CD1c-positive myeloid dendritic cell (primary cell): ENCODE data around the gene ZNF157.
A peak's percentile ranks its signal among the peaks of the same experiment; 100 is the strongest.
"Not testable (repeated sequence)": the region's sequence is repeated elsewhere in the genome, so short reads cannot be mapped to it uniquely, and the experiment has no call there.

Experiments used
- DNase-seq: peaks from one replicate; pipeline ENCODE4 v3.0.0-alpha.2; 2016; ENCODE audit errors: extremely low spot score

Gene ZNF157

GRCh38 chrX:47370278-47370677, at the start of gene ZNF157:
ZNF157 (plus strand) TSS chrX:47370578; CDS start chrX:47370669, 91 bp downstream.
- no peak for DNase-seq

- no peak for DNase-seq
Observed at GRCh38 chrX:47321386-47321785, 49.0 kb upstream of the ZNF157 start.

- DNase-seq, result no peak
Observed at GRCh38 chrX:47321823-47322371, 48.5 kb upstream of the ZNF157 start.

DNA sequence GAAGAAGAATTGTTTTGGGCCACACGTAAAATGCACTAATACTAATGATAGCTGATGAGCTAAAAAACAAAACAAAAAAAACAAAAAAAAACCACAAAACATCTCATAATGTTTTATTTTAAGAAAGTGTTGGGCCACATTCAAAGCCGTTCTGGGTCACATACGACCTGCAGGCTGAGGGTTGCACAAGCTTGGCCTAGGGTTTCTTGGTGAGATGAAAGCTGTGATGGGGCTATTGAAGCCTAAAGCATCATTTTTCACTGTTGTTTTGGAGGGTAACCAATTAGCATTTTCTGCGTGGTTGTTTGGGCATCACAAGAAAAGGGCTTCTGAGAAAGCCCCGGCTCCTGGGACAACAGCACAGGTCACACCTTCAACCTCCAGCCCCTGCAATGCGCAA, 42.5 kb upstream of the ZNF157 start:
- DNase-seq, result no peak

- not testable (repeated sequence) for DNase-seq
Observed at GRCh38 chrX:47332729-47333128, 37.6 kb upstream of the ZNF157 start.

DNA sequence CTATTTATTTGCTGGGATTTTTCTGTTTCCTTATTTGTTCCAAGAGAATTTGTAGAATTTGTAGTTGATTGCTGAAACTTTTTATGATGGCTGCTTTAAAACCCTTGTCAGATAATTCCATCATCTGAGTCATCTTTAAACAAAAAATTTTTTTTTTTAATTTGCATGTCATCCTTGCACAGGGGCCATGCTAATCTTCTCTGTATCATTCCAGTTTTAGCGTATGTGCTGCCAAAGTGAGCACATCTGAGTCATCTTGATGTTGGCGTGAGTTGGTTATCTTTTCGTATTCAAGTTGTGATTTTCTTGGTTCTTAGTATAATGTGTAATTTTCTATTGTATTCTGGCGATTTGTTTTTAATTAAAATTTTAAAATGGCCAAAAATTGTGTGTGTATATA, 18.7 kb upstream of the ZNF157 start:
- no peak for DNase-seq

- peak; percentile 7 for DNase-seq
Observed at GRCh38 chrX:47358387-47359065, 11.9 kb upstream of the ZNF157 start.

- DNase-seq, result no peak
Observed at GRCh38 chrX:47360423-47361179, 9.8 kb upstream of the ZNF157 start.

DNA sequence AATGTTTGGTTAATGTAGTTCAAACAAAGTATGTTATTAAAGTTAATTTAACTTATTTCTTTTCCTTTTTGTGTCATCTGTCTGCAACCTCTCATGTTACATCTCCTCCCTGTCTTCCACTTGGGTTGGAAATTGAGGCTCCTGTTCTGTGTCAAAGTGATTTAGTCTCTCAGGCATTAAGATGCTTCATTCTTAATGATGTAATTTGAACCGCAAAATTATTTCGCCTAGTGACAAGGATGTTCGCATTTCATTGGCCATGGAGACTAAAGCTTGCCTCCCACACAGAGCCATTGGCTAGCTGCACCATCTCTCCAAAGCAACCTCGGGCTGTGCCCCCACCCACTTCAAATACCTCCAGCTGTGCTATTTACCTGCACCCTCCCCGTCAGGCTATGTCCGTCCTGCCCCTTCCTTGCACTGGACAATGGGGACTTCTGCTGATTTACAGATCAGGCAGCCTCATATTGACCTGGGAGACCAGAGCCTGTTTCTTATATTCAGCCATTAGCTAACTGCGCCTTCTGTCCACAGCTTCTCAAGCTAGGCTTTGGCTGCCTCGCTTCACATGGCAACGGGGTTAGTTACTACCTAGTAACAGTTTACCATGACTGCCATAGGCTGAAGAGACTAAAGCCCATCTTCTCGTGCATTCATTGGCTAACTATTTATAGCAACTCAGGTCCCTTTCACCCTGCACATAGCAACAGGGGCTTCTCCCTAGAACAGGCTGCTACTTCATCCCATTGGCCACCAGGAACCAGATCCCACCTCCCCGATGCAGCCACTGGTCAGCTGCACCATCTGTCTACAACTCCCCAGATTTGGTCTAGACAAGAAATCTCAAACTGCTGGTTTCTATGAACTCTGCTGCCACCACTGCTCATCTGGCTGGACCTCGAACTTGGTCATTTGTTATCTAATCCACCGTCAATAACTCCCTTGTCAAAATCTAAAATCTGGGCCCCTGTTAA, 8.6 kb upstream of the ZNF157 start:
- peak; percentile 46 for DNase-seq

DNA sequence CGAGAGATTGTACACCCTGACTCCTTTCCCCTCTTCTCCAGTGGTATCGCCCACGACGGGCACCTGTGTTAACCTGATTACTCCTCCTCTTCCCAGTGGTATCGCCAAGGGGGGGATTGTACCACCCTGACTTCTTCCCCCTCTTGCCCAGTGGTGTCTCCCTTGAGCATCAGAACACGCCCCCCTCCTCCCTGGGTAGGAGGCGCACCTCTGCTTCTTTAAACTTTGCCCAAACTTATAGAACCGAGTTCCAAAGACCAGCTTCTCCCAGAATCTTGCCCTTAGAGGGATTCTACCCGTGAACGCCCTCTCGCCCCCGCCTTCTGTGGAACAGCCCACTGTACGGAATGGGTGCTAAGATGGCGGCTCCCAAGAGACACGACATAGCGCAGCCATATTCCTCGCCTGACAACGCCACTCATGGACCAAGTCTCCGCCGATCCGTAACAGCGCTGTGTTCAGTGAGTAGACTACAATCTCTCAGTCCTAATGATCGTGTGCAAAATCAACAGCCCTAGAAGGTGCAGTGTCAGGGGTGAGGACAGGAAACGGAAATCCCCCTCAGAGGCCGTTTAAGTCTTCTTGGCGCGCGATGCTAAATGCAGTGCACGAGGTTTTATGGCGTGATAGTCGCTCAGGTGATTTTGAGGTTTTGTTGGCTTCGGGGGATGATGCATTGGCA, 4.2 kb upstream of the ZNF157 start:
- DNase-seq, result peak; percentile 65

DNA sequence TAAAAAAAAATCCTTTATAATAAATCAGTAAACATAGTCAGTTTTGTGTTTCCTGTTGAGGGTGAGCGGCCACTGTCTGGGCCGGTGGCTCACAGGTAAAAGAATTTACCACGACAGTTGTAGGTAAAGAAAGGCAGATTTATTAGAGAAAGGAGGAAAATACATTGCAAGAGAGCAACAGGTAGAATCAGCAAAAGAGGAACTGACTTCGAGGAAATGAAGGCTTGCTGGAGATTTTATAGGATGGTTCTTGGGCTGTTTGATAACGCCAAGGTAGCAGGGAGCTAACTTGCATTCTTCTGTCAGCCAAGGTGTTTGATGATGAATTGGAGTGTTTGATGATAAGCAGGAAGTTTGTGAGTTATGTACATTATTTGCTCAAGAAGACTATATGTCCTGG, 2.8 kb downstream of the ZNF157 start:
- DNase-seq, result no peak

- peak; percentile 46 for DNase-seq
Observed at GRCh38 chrX:47380268-47380667, 9.9 kb downstream of the ZNF157 start.

- DNase-seq, result not testable (repeated sequence)
Observed at GRCh38 chrX:47380837-47381236, 10.5 kb downstream of the ZNF157 start.

DNA sequence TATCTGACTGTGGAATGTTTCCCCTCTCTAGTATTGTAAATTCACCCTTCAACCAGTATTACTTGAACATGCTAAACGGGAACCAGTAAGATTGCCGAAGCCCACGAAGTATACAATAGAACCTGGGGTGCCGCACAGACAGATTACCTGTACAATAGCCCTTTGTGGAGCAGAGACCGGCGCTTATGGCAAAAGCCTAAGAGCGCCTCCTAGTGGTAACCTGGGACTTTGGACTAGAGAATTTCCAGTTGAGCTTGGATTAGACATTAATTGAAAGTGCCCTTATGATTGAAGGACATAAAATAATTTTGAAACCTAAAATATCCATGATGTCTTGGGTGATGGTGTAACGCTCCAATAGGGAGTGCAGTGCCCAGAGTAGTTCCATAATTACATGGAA, 14.1 kb downstream of the ZNF157 start:
- peak; percentile 69 for DNase-seq

DNA sequence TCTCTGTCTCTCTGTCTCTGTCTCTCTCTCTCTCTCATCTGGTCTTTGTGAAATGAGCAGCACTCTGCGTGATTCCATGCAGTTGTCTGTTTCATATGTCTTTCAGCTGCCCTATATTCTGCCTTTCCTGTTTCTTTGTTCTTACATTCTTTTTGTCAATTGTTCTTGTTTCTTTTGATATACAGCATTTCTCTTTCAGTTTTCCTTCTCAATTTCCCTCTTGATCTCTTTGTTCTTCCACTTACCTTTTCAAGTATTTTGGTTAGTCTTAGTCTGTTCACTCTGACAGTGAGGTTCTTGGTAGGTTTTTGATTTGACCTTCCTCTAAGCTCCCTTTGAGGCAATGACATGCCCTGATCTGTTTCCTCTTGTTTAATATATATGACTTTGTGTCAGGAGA, 20.4 kb downstream of the ZNF157 start:
- DNase-seq, result no peak

GRCh38 chrX:47413179-47413594, 42.8 kb downstream of the ZNF157 start:
- DNase-seq, result no peak

GRCh38 chrX:47420265-47420664, 49.9 kb downstream of the ZNF157 start:
- DNase-seq, result no peak

DNA sequence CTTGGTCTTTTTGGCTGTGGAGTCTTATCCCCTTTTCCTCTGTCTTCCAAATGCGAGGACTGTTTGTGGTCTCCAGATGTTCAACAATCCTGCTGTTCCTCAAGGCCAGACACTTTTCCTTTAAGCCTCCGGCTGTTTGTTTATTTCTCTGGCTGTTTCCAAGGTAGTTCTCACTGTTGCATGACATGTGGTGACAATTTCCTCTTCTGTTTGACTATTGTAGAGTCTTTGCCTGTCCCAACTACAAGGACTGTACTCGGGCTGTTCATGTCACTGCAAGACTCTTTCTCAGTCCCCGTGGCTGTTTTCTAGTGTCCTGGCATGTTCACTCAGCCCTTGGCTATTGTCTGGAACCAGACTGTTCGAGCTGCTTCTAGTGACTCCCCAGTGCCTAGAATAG, 50.6 kb downstream of the ZNF157 start:
- DNase-seq, result no peak

GRCh38 chrX:47422444-47422843, 52.1 kb downstream of the ZNF157 start:
- DNase-seq, result no peak

- DNase-seq, result no peak
Observed at GRCh38 chrX:47430925-47431324, 60.5 kb downstream of the ZNF157 start.

DNA sequence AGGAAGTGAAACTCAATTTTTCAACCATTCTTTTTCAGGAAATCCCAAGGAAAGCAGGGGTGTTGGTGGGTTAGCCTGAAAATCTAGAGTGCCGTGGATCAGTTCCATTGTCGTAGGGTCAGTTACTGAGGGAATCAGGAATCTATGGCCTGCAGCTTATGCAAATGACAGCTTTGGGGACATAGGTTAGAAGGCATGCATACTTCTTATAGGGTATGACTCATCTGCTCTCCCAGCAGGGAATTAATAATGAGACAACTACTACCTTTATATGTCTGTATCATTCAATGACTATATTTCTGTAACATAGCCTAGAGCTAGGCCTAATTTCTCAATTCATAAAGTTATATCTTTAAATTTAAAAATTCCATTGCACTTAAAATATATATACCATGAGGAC, 76.1 kb downstream of the ZNF157 start:
- DNase-seq, result no peak
